Immature natural killer cell (primary cell): ENCODE results near the gene MLNR. TPM values are rescaled to one million over a fixed set of nuclear protein-coding genes. Genes with fewer than 3 reads are reported as not detected.

Experiments used
- DNase-seq, 3 donors: peaks; one replicate each; pipeline ENCODE4 v3.0.0; 2022; ENCODE audit warnings: mixed read lengths in 1 of 3
- H3K27ac Mint-ChIP-seq, 6 donors: one replicate each; pipeline ENCODE4 v1.8.0; 2020; ENCODE audit warnings: mixed read lengths in 6 of 6, mild to moderate bottlenecking in 5 of 6, inconsistent platforms in 4 of 6, moderate library complexity in 3 of 6
- H3K27me3 Mint-ChIP-seq, 3 donors: one replicate each; pipeline ENCODE4 v1.8.0; 2020 to 2021; ENCODE audit warnings: low read depth in 3 of 3, mild to moderate bottlenecking in 3 of 3, mixed read lengths in 3 of 3, moderate library complexity in 3 of 3, inconsistent platforms in 1 of 3
- H3K36me3 Mint-ChIP-seq, 3 donors: one replicate each; pipeline ENCODE4 v1.8.0; 2020; ENCODE audit warnings: mixed read lengths in 3 of 3, inconsistent platforms in 2 of 3, mild to moderate bottlenecking in 2 of 3
- H3K4me1 Mint-ChIP-seq, 2 donors: one replicate each; pipeline ENCODE4 v1.8.0; 2020; ENCODE audit warnings: inconsistent platforms in 2 of 2, mild to moderate bottlenecking in 2 of 2, mixed read lengths in 2 of 2, moderate library complexity in 1 of 2
- H3K4me3 Mint-ChIP-seq, 5 donors: one replicate each; pipeline ENCODE4 v1.8.0; 2020; ENCODE audit warnings: mild to moderate bottlenecking in 5 of 5, mixed read lengths in 5 of 5, inconsistent platforms in 3 of 5, moderate library complexity in 3 of 5
- H3K9me3 Mint-ChIP-seq, 6 donors: one replicate each; pipeline ENCODE4 v1.8.0; 2020; ENCODE audit warnings: mild to moderate bottlenecking in 6 of 6, mixed read lengths in 6 of 6, inconsistent platforms in 4 of 6, moderate library complexity in 3 of 6
- polyA plus RNA-seq, 3 donors: library from polyadenylated mRNA; unstranded; fragments of 300-500 nt; fragmentation: Illumina TruSeq; gene quantifications; one replicate each; pipeline ENCODE4 v1.2.3, GENCODE V29; 2021

The MLNR gene
- polyA plus RNA-seq: not detected

- Mint-ChIP-seq H3K27me3 (peaks cover 14 to 41% (median 26%) of the 10 kb centered on the region in 3 donors), H3K27ac (no peak within 1 kb of the TSS), H3K4me3 (peak within 1 kb of the TSS; percentile 59 to 76 (median 70)), H3K9me3 (no peaks in the 10 kb centered on the region), H3K4me1 (peaks cover 2 to 15% of the 10 kb centered on the region in 2 donors), H3K36me3 (peaks cover 0 to 10% (median 10%) of the 10 kb centered on the region in 3 donors)
- peak; percentile 14 to 25 (median 25) for DNase-seq
These were observed at the start of gene MLNR for GRCh38 chr13:49220036-49220855. MLNR (plus strand) TSS chr13:49220338; CDS start chr13:49220338, 0 bp downstream.

- Mint-ChIP-seq H3K36me3 (peaks cover 8 to 20% (median 10%) of the 10 kb centered on the region in 3 donors), H3K27ac (peak overlapping the region in 1 of 6 donors; percentile 19), H3K27me3 (no peaks in the 10 kb centered on the region), H3K9me3 (peaks cover 0 to 2% (median 0%) of the 10 kb centered on the region in 6 donors), H3K4me3 (no peak overlapping the region), H3K4me1 (peaks cover 1 to 7% of the 10 kb centered on the region in 2 donors)
- no peak for DNase-seq
These were observed 48.8 kb upstream of the MLNR start for GRCh38 chr13:49171359-49171758.

GRCh38 chr13:49183672-49184325, 36.3 kb upstream of the MLNR start:
- H3K4me1 Mint-ChIP-seq: no peaks in the 10 kb centered on the region
- H3K9me3 Mint-ChIP-seq: no peaks in the 10 kb centered on the region
- peaks cover 0 to 1% (median 0%) of the 10 kb centered on the region in 3 donors for H3K27me3 Mint-ChIP-seq
- H3K36me3 Mint-ChIP-seq: peaks cover 29 to 37% (median 29%) of the 10 kb centered on the region in 3 donors
- no peak for DNase-seq
- no peak overlapping the region for H3K27ac Mint-ChIP-seq
- no peak overlapping the region for H3K4me3 Mint-ChIP-seq

GRCh38 chr13:49184621-49185020, 35.5 kb upstream of the MLNR start:
- H3K9me3 Mint-ChIP-seq: no peaks in the 10 kb centered on the region
- no peak for DNase-seq
- peaks cover 26 to 34% (median 30%) of the 10 kb centered on the region in 3 donors for H3K36me3 Mint-ChIP-seq
- H3K27ac Mint-ChIP-seq: no peak overlapping the region
- H3K4me1 Mint-ChIP-seq: no peaks in the 10 kb centered on the region
- H3K27me3 Mint-ChIP-seq: peaks cover 0 to 1% (median 0%) of the 10 kb centered on the region in 3 donors
- no peak overlapping the region for H3K4me3 Mint-ChIP-seq

GRCh38 chr13:49185264-49185663, 34.9 kb upstream of the MLNR start:
- Mint-ChIP-seq H3K9me3 (no peaks in the 10 kb centered on the region), H3K27ac (peak overlapping the region in 2 of 6 donors; percentile 4 to 48), H3K4me1 (no peaks in the 10 kb centered on the region)

GRCh38 chr13:49190901-49191300, 29.2 kb upstream of the MLNR start:
- Mint-ChIP-seq H3K27me3 (no peaks in the 10 kb centered on the region), H3K36me3 (peaks cover 27 to 47% (median 29%) of the 10 kb centered on the region in 3 donors), H3K27ac (no peak overlapping the region), H3K4me3 (no peak overlapping the region), H3K4me1 (no peaks in the 10 kb centered on the region), H3K9me3 (no peaks in the 10 kb centered on the region)
- DNase-seq: no peak

More at GRCh38 chr13:49185264-49185663, 34.9 kb upstream of the MLNR start:
- Mint-ChIP-seq H3K36me3 (peaks cover 22 to 32% (median 27%) of the 10 kb centered on the region in 3 donors), H3K4me3 (no peak overlapping the region), H3K27me3 (peaks cover 0 to 1% (median 0%) of the 10 kb centered on the region in 3 donors)
- no peak for DNase-seq

- DNase-seq: no peak
- Mint-ChIP-seq H3K27ac (no peak overlapping the region), H3K9me3 (no peaks in the 10 kb centered on the region), H3K27me3 (peaks cover 0 to under 1% (median 0%) of the 10 kb centered on the region in 3 donors), H3K36me3 (peaks cover 9 to 42% (median 23%) of the 10 kb centered on the region in 3 donors), H3K4me3 (no peak overlapping the region), H3K4me1 (no peaks in the 10 kb centered on the region)
These were observed 13.5 kb upstream of the MLNR start for GRCh38 chr13:49206641-49207040.

- Mint-ChIP-seq H3K36me3 (peaks cover 3 to 36% (median 16%) of the 10 kb centered on the region in 3 donors), H3K27ac (no peak overlapping the region), H3K9me3 (no peaks in the 10 kb centered on the region), H3K4me3 (no peak overlapping the region), H3K4me1 (no peaks in the 10 kb centered on the region), H3K27me3 (peaks cover 0 to 2% (median 0%) of the 10 kb centered on the region in 3 donors)
- DNase-seq: no peak
These were observed 11.5 kb upstream of the MLNR start for GRCh38 chr13:49208619-49209018.

- Mint-ChIP-seq H3K4me1 (peaks cover 7 to 9% of the 10 kb centered on the region in 2 donors), H3K4me3 (no peak overlapping the region), H3K27me3 (peaks cover 1 to 2% (median 2%) of the 10 kb centered on the region in 3 donors), H3K36me3 (peaks cover 3 to 27% (median 8%) of the 10 kb centered on the region in 3 donors), H3K27ac (no peak overlapping the region), H3K9me3 (no peaks in the 10 kb centered on the region)
- no peak for DNase-seq
These were observed 10.0 kb upstream of the MLNR start for GRCh38 chr13:49210114-49210513.

- Mint-ChIP-seq H3K9me3 (no peaks in the 10 kb centered on the region), H3K36me3 (peaks cover 3 to 23% (median 7%) of the 10 kb centered on the region in 3 donors), H3K27ac (no peak overlapping the region), H3K27me3 (peaks cover 1 to 2% (median 2%) of the 10 kb centered on the region in 3 donors), H3K4me3 (no peak overlapping the region), H3K4me1 (peaks cover 10 to 12% of the 10 kb centered on the region in 2 donors)
- DNase-seq: no peak
These were observed 9.5 kb upstream of the MLNR start for GRCh38 chr13:49210669-49211068.

- H3K36me3 Mint-ChIP-seq: peaks cover 5 to 12% (median 10%) of the 10 kb centered on the region in 3 donors
- H3K4me3 Mint-ChIP-seq: no peak overlapping the region
- H3K27ac Mint-ChIP-seq: peak overlapping the region in 2 of 6 donors; percentile 12 to 55
- peaks cover 12 to 13% of the 10 kb centered on the region in 2 donors for H3K4me1 Mint-ChIP-seq
- no peak for DNase-seq
- H3K9me3 Mint-ChIP-seq: no peaks in the 10 kb centered on the region
- H3K27me3 Mint-ChIP-seq: peaks cover 4 to 12% (median 8%) of the 10 kb centered on the region in 3 donors
These were observed 6.6 kb upstream of the MLNR start for GRCh38 chr13:49213539-49213938.

GRCh38 chr13:49213997-49214916, 5.9 kb upstream of the MLNR start:
- peaks cover 7 to 19% (median 11%) of the 10 kb centered on the region in 3 donors for H3K27me3 Mint-ChIP-seq
- H3K9me3 Mint-ChIP-seq: no peaks in the 10 kb centered on the region
- DNase-seq: no peak
- peaks cover 5 to 10% (median 8%) of the 10 kb centered on the region in 3 donors for H3K36me3 Mint-ChIP-seq
- H3K4me1 Mint-ChIP-seq: peaks cover 12 to 13% of the 10 kb centered on the region in 2 donors
- H3K4me3 Mint-ChIP-seq: peak overlapping the region in 1 of 5 donors; percentile 19
- peak overlapping the region; percentile 4 to 77 (median 56) for H3K27ac Mint-ChIP-seq

GRCh38 chr13:49214917-49215376, 5.2 kb upstream of the MLNR start:
- Mint-ChIP-seq H3K4me1 (peaks cover 12 to 17% of the 10 kb centered on the region in 2 donors), H3K4me3 (peak overlapping the region in 4 of 5 donors; percentile 19 to 51 (median 32)), H3K27ac (peak overlapping the region; percentile 4 to 74 (median 46)), H3K36me3 (peaks cover 5 to 10% (median 8%) of the 10 kb centered on the region in 3 donors), H3K9me3 (no peaks in the 10 kb centered on the region), H3K27me3 (peaks cover 12 to 24% (median 15%) of the 10 kb centered on the region in 3 donors)
- DNase-seq: peak; percentile 14 to 28 (median 24)
